ENCODE data around the gene BCL2. TPM values are rescaled to one million over a fixed set of nuclear protein-coding genes. Genes with fewer than 3 reads are reported as not detected.

The BCL2 gene
- polyA plus RNA-seq, 1 of the 3 experiments (the other 2 are of a cell fraction) = 1.5 TPM

DNA sequence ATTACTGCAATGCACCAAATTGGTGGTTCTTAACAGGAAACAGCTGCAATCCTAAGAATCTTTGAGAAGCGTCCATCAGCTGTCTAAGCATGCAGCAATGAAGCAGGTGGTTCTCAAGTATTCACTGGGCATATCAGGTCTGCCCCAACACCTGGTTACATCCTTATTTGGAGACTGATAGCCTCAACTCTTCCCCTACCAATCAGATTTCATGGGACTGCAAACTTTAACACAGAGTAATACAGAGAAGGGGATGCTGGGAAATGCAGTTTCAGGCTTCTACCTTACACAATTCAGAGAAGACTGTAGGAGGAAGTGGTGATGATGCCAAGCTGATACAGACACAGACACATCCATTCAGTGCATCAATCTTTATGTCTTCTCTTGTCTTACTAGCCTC lies 240.5 kb downstream of the BCL2 start:
- H2AFZ ChIP-seq (ENCODE audit: low read depth) = no peak overlapping the region
- ChIA-PET POLR2A (no interaction called here), CTCF (no interaction called here)
- H3F3A ChIP-seq (replicated peaks; ENCODE audit: insufficient read depth) = no peaks in the 10 kb centered on the region
- H3K9ac ChIP-seq = no peak overlapping the region
- TF ChIP-seq, protein P1, sequence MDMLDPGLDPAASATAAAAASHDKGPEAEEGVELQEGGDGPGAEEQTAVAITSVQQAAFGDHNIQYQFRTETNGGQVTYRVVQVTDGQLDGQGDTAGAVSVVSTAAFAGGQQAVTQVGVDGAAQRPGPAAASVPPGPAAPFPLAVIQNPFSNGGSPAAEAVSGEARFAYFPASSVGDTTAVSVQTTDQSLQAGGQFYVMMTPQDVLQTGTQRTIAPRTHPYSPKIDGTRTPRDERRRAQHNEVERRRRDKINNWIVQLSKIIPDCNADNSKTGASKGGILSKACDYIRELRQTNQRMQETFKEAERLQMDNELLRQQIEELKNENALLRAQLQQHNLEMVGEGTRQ (IDR thresholded peaks at IDR 0.05; ENCODE audit: borderline replicate concordance, low read depth, low read length) = no peak
- no peak for TF ChIP-seq RXRA (IDR thresholded peaks at IDR 0.05; ENCODE audit: borderline replicate concordance, low read depth)
- TF ChIP-seq NFIC (IDR thresholded peaks at IDR 0.05; ENCODE audit: borderline replicate concordance) = no peak
- no peak for TF ChIP-seq RAD21 (IDR thresholded peaks at IDR 0.05; ENCODE audit: low read length)
- TF ChIP-seq RCOR1 (IDR thresholded peaks at IDR 0.05; ENCODE audit: low read length) = no peak
- no peak for TF ChIP-seq JUND (IDR thresholded peaks at IDR 0.05)
- no peak for TF ChIP-seq POLR2AphosphoS5 (IDR thresholded peaks at IDR 0.05; ENCODE audit: low read depth, low read length)
- TF ChIP-seq MXI1 (IDR thresholded peaks at IDR 0.05; ENCODE audit: low read depth, low read length) = no peak
- TF ChIP-seq, protein P2, sequence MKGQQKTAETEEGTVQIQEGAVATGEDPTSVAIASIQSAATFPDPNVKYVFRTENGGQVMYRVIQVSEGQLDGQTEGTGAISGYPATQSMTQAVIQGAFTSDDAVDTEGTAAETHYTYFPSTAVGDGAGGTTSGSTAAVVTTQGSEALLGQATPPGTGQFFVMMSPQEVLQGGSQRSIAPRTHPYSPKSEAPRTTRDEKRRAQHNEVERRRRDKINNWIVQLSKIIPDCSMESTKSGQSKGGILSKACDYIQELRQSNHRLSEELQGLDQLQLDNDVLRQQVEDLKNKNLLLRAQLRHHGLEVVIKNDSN (IDR thresholded peaks at IDR 0.05; ENCODE audit: borderline replicate concordance, low read depth) = no peak
- H3K27me3 ChIP-seq (ENCODE audit: insufficient read depth) = no peaks in the 10 kb centered on the region
- H3K4me1 ChIP-seq (ENCODE audit: control insufficient read depth in 1 of 2, insufficient read depth in 2 of 2, low read depth in 1 of 2, low read length in 1 of 2) = no peaks in the 10 kb centered on the region
- no peak overlapping the region for H3K4me3 ChIP-seq (ENCODE audit: low read depth in 2 of 2, low read length in 1 of 2)
- WGBS (ENCODE audit: low lambda C conversion rate) = 47% methylated on average over 1 of the region's 1 CpG
- no peaks in the 10 kb centered on the region for H4K20me1 ChIP-seq (ENCODE audit: insufficient read depth)
- no peaks in the 10 kb centered on the region for H3K9me3 ChIP-seq
- no peak overlapping the region for H3K4me2 ChIP-seq
- no peak for DNase-seq
- no peak overlapping the region for H3K27ac ChIP-seq (ENCODE audit: low read depth in 2 of 2, low read length in 1 of 2)
- no peaks in the 10 kb centered on the region for H3K9me2 ChIP-seq
- no peaks in the 10 kb centered on the region for H3K79me2 ChIP-seq (ENCODE audit: insufficient read depth)
- no peaks in the 10 kb centered on the region for H3K36me3 ChIP-seq (replicated peaks in 1 of 2; ENCODE audit: control insufficient read depth in 1 of 2, insufficient read depth in 2 of 2, low read length in 1 of 2)

DNA sequence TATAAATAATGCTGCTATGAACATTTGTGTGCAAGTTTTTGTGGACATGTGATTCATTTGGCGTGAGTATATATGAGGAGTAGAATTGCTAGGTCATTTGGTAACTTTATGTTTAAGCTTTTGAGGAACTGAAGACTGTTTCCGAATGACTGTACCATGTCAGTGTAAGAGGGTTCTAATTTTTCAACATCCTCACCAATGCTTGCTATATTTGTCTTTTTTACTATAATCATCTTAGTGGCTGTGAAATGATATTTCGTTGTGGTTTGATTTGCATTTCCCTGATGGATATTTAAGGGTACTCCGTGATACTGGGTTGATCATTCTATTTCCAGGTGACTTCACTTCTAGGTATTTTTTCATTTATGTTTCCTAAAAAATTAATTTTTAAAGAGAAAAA lies 241.1 kb downstream of the BCL2 start:
- H3K9me3 ChIP-seq = no peaks in the 10 kb centered on the region
- WGBS (ENCODE audit: low lambda C conversion rate) = 51% methylated on average over 4 of the region's 4 CpGs
- no peak overlapping the region for H3K4me3 ChIP-seq (ENCODE audit: low read depth in 2 of 2, low read length in 1 of 2)
- H3K27ac ChIP-seq (ENCODE audit: low read depth in 2 of 2, low read length in 1 of 2) = no peak overlapping the region
- no peaks in the 10 kb centered on the region for H4K20me1 ChIP-seq (ENCODE audit: insufficient read depth)
- no peaks in the 10 kb centered on the region for H3K36me3 ChIP-seq (replicated peaks in 1 of 2; ENCODE audit: control insufficient read depth in 1 of 2, insufficient read depth in 2 of 2, low read length in 1 of 2)
- H3F3A ChIP-seq (replicated peaks; ENCODE audit: insufficient read depth) = no peaks in the 10 kb centered on the region
- no peaks in the 10 kb centered on the region for H3K9me2 ChIP-seq
- CTCF ChIA-PET = no interaction called here
- no peak overlapping the region for H2AFZ ChIP-seq (ENCODE audit: low read depth)
- no peaks in the 10 kb centered on the region for H3K79me2 ChIP-seq (ENCODE audit: insufficient read depth)
- no peaks in the 10 kb centered on the region for H3K4me1 ChIP-seq (ENCODE audit: control insufficient read depth in 1 of 2, insufficient read depth in 2 of 2, low read depth in 1 of 2, low read length in 1 of 2)
- no peak overlapping the region for H3K9ac ChIP-seq
- H3K27me3 ChIP-seq (ENCODE audit: insufficient read depth) = no peaks in the 10 kb centered on the region
- no peak overlapping the region for H3K4me2 ChIP-seq
- DNase-seq = no peak
- POLR2A ChIA-PET = no interaction called here
- TF ChIP-seq MEF2A (IDR thresholded peaks at IDR 0.05; ENCODE audit: borderline replicate concordance, low read depth) (no peak), RCOR1 (IDR thresholded peaks at IDR 0.05; ENCODE audit: low read length) (no peak), POLR2AphosphoS5 (IDR thresholded peaks at IDR 0.05; ENCODE audit: low read depth, low read length) (no peak), CHD2 (IDR thresholded peaks at IDR 0.05; ENCODE audit: low read length, partially characterized antibody) (no peak), NFIC (IDR thresholded peaks at IDR 0.05; ENCODE audit: borderline replicate concordance) (no peak), TEAD4 (IDR thresholded peaks at IDR 0.05; ENCODE audit: borderline replicate concordance, insufficient read depth) (no peak), FOSL2 (IDR thresholded peaks at IDR 0.05; ENCODE audit: borderline replicate concordance, low read depth) (no peak), GABPA (IDR thresholded peaks at IDR 0.05; ENCODE audit: low read depth) (no peak), RFX5 (IDR thresholded peaks at IDR 0.05; ENCODE audit: low read length) (no peak), TCF12 (IDR thresholded peaks at IDR 0.05) (no peak), RAD21 (IDR thresholded peaks at IDR 0.05; ENCODE audit: low read length) (no peak), EP300 (IDR thresholded peaks at IDR 0.05; ENCODE audit: borderline replicate concordance in 1 of 2, low read depth in 1 of 2, low read length in 1 of 2) (no peak), TAF1 (IDR thresholded peaks at IDR 0.05; ENCODE audit: borderline replicate concordance, low read depth, low read length) (no peak), YY1 (IDR thresholded peaks at IDR 0.05; ENCODE audit: low read depth) (no peak), EZH2phosphoT487 (IDR thresholded peaks at IDR 0.05; ENCODE audit: borderline replicate concordance, low read depth) (no peak)
- TF ChIP-seq, protein P3, sequence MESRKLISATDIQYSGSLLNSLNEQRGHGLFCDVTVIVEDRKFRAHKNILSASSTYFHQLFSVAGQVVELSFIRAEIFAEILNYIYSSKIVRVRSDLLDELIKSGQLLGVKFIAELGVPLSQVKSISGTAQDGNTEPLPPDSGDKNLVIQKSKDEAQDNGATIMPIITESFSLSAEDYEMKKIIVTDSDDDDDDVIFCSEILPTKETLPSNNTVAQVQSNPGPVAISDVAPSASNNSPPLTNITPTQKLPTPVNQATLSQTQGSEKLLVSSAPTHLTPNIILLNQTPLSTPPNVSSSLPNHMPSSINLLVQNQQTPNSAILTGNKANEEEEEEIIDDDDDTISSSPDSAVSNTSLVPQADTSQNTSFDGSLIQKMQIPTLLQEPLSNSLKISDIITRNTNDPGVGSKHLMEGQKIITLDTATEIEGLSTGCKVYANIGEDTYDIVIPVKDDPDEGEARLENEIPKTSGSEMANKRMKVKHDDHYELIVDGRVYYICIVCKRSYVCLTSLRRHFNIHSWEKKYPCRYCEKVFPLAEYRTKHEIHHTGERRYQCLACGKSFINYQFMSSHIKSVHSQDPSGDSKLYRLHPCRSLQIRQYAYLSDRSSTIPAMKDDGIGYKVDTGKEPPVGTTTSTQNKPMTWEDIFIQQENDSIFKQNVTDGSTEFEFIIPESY (IDR thresholded peaks at IDR 0.05; ENCODE audit: borderline replicate concordance, low read depth) = no peak
- TF ChIP-seq, protein P1 (IDR thresholded peaks at IDR 0.05; ENCODE audit: borderline replicate concordance, low read depth, low read length) = no peak
- TF ChIP-seq, protein P4, sequence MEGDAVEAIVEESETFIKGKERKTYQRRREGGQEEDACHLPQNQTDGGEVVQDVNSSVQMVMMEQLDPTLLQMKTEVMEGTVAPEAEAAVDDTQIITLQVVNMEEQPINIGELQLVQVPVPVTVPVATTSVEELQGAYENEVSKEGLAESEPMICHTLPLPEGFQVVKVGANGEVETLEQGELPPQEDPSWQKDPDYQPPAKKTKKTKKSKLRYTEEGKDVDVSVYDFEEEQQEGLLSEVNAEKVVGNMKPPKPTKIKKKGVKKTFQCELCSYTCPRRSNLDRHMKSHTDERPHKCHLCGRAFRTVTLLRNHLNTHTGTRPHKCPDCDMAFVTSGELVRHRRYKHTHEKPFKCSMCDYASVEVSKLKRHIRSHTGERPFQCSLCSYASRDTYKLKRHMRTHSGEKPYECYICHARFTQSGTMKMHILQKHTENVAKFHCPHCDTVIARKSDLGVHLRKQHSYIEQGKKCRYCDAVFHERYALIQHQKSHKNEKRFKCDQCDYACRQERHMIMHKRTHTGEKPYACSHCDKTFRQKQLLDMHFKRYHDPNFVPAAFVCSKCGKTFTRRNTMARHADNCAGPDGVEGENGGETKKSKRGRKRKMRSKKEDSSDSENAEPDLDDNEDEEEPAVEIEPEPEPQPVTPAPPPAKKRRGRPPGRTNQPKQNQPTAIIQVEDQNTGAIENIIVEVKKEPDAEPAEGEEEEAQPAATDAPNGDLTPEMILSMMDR (IDR thresholded peaks at IDR 0.05) = no peak

Data from SK-N-SH (cell line).